WTC11 (cell line): Measurements from ENCODE around the gene PLCL2. TPM values are rescaled to one million over a fixed set of nuclear protein-coding genes. Genes with fewer than 3 reads are reported as not detected.

Experiments used
- ATAC-seq: fragments of 200-7000 bp; cut with Tn5 transposase; 2 replicates; pipeline ENCODE4 v1.10.0; 2021; ENCODE audit warnings: mild to moderate bottlenecking, moderate library complexity
- CTCF ChIA-PET: fragments of 300-600 bp; sonication (Branson Sonifier 250); formaldehyde crosslinking; loops from one replicate; lab custom pipeline; 2021; ENCODE audit warnings: antibody characterized with exemption; lab: Charles Lee
- POLR2A ChIA-PET: fragments of 350-600 bp; sonication (Branson Sonifier 250); formaldehyde crosslinking; loops from one replicate; lab custom pipeline; 2021; ENCODE audit warnings: antibody characterized with exemption; lab: Charles Lee
- DNase-seq: peaks from one replicate; pipeline ENCODE4 v3.0.0; 2021; ENCODE audit warnings: low spot score
- H3K27ac Mint-ChIP-seq: 2 replicates; pipeline ENCODE4 v1.8.0; 2021; ENCODE audit warnings: mixed read lengths
- H3K27me3 Mint-ChIP-seq: 2 replicates; pipeline ENCODE4 v1.8.0; 2021; ENCODE audit warnings: low read depth, mild to moderate bottlenecking, moderate library complexity, mixed read lengths
- H3K36me3 Mint-ChIP-seq: 2 replicates; pipeline ENCODE4 v1.8.0; 2021; ENCODE audit warnings: mixed read lengths
- H3K4me1 Mint-ChIP-seq: 2 replicates; pipeline ENCODE4 v1.8.0; 2022; ENCODE audit warnings: mixed read lengths
- H3K4me3 Mint-ChIP-seq: 2 replicates; pipeline ENCODE4 v1.8.0; 2021; ENCODE audit warnings: mild to moderate bottlenecking, moderate library complexity, mixed read lengths
- H3K9me3 Mint-ChIP-seq: 2 replicates; pipeline ENCODE4 v1.8.0; 2021; ENCODE audit warnings: mixed read lengths
- CBFB ChIP-seq: sonication (generic); formaldehyde crosslinking; IDR thresholded peaks from 2 replicates; pipeline ENCODE4 v1.8.1; 2022; ENCODE audit warnings: mild to moderate bottlenecking, low read depth, missing genetic modification reagents
- ELF4 ChIP-seq: sonication (generic); formaldehyde crosslinking; IDR thresholded peaks from 2 replicates; pipeline ENCODE4 v1.8.1; 2022; ENCODE audit warnings: low read depth, mild to moderate bottlenecking, moderate library complexity, missing genetic modification reagents
- ESRRA ChIP-seq: sonication (generic); formaldehyde crosslinking; IDR thresholded peaks from 2 replicates; pipeline ENCODE4 v1.8.1; 2022; ENCODE audit warnings: mild to moderate bottlenecking, missing genetic modification reagents, borderline replicate concordance
- SP1 ChIP-seq: sonication (generic); formaldehyde crosslinking; conservative IDR thresholded peaks from 2 replicates; pipeline ENCODE4 v1.8.1; 2022; ENCODE audit warnings: missing genetic modification reagents
- STAT6 ChIP-seq: sonication (generic); formaldehyde crosslinking; conservative IDR thresholded peaks from 2 replicates; pipeline ENCODE4 v1.8.1; 2023; ENCODE audit warnings: mild to moderate bottlenecking, low read depth, missing genetic modification reagents, moderate library complexity
- TP53 ChIP-seq: sonication (generic); formaldehyde crosslinking; IDR thresholded peaks from 2 replicates; pipeline ENCODE4 v1.8.1; 2023; ENCODE audit warnings: mild to moderate bottlenecking, missing genetic modification reagents
- ZBTB43 ChIP-seq: sonication (generic); formaldehyde crosslinking; IDR thresholded peaks from 2 replicates; pipeline ENCODE4 v1.8.1; 2023; ENCODE audit warnings: mild to moderate bottlenecking, missing genetic modification reagents
- ZNF425 ChIP-seq: fragments of 250-450 bp; sonication (Bioruptor Pico); conservative IDR thresholded peaks from 2 replicates; pipeline ENCODE4 v1.9.0; 2021; ENCODE audit warnings: mild to moderate bottlenecking
- ZNF532 ChIP-seq: fragments of 250-450 bp; sonication (Bioruptor Pico); IDR thresholded peaks from 2 replicates; pipeline ENCODE4 v1.9.0; 2021; ENCODE audit warnings: mild to moderate bottlenecking, borderline replicate concordance
- total RNA-seq: library from RNA; stranded (reverse); gene quantifications from 3 replicates; pipeline ENCODE4 v1.2.3, GENCODE V29; 2021
- TF ChIP-seq, protein P1 (sequence below): fragments of 200-600 bp; IDR thresholded peaks from 2 replicates; pipeline ENCODE4 v1.8.0; 2022; ENCODE audit warnings: antibody characterized with exemption
- TF ChIP-seq, protein P2 (sequence below): sonication (generic); formaldehyde crosslinking; IDR thresholded peaks from 2 replicates; pipeline ENCODE4 v1.8.0; 2022; ENCODE audit warnings: mild to moderate bottlenecking, missing genetic modification reagents
- TF ChIP-seq, protein P3 (sequence below): fragments of 250-450 bp; sonication (Bioruptor Pico); IDR thresholded peaks from 2 replicates; pipeline ENCODE4 v1.8.0; 2021; ENCODE audit warnings: mild to moderate bottlenecking

The PLCL2 gene
- total RNA-seq, 1 experiment from 2014 or later, result 11.8 TPM

- no peaks in the 10 kb centered on the region for H3K9me3 Mint-ChIP-seq
- TF ChIP-seq ZBTB43 (CRISPR knock-in tag), result no peak
- TF ChIP-seq ELF4 (CRISPR knock-in tag), result no peak
- no peak for TF ChIP-seq ESRRA (CRISPR knock-in tag)
- TF ChIP-seq STAT6, result no peak
- TF ChIP-seq ZNF425 (CRISPR knock-in tag), result no peak
- TF ChIP-seq, protein P1, sequence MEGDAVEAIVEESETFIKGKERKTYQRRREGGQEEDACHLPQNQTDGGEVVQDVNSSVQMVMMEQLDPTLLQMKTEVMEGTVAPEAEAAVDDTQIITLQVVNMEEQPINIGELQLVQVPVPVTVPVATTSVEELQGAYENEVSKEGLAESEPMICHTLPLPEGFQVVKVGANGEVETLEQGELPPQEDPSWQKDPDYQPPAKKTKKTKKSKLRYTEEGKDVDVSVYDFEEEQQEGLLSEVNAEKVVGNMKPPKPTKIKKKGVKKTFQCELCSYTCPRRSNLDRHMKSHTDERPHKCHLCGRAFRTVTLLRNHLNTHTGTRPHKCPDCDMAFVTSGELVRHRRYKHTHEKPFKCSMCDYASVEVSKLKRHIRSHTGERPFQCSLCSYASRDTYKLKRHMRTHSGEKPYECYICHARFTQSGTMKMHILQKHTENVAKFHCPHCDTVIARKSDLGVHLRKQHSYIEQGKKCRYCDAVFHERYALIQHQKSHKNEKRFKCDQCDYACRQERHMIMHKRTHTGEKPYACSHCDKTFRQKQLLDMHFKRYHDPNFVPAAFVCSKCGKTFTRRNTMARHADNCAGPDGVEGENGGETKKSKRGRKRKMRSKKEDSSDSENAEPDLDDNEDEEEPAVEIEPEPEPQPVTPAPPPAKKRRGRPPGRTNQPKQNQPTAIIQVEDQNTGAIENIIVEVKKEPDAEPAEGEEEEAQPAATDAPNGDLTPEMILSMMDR, result no peak
- no peak for TF ChIP-seq CBFB (CRISPR knock-in tag)
- no peak for TF ChIP-seq TP53 (CRISPR knock-in tag)
- TF ChIP-seq, protein P2, sequence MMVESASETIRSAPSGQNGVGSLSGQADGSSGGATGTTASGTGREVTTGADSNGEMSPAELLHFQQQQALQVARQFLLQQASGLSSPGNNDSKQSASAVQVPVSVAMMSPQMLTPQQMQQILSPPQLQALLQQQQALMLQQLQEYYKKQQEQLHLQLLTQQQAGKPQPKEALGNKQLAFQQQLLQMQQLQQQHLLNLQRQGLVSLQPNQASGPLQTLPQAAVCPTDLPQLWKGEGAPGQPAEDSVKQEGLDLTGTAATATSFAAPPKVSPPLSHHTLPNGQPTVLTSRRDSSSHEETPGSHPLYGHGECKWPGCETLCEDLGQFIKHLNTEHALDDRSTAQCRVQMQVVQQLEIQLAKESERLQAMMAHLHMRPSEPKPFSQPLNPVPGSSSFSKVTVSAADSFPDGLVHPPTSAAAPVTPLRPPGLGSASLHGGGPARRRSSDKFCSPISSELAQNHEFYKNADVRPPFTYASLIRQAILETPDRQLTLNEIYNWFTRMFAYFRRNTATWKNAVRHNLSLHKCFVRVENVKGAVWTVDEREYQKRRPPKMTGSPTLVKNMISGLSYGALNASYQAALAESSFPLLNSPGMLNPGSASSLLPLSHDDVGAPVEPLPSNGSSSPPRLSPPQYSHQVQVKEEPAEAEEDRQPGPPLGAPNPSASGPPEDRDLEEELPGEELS (CRISPR knock-in tag), result no peak
- TF ChIP-seq SP1 (CRISPR knock-in tag), result no peak
- TF ChIP-seq ZNF532 (CRISPR knock-in tag), result no peak
- TF ChIP-seq, protein P3, sequence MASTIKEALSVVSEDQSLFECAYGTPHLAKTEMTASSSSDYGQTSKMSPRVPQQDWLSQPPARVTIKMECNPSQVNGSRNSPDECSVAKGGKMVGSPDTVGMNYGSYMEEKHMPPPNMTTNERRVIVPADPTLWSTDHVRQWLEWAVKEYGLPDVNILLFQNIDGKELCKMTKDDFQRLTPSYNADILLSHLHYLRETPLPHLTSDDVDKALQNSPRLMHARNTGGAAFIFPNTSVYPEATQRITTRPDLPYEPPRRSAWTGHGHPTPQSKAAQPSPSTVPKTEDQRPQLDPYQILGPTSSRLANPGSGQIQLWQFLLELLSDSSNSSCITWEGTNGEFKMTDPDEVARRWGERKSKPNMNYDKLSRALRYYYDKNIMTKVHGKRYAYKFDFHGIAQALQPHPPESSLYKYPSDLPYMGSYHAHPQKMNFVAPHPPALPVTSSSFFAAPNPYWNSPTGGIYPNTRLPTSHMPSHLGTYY (CRISPR knock-in tag), result no peak
- TF ChIP-seq, all 79 proteins: peak for 0
- no peak overlapping the region for H3K4me3 Mint-ChIP-seq
- POLR2A ChIA-PET, result no interaction called here
- CTCF ChIA-PET, result interaction anchor here (0.7 kb wide), 1 partner anchor 26 kb away, joined by 3 read pairs; no protein-coding TSS in a partner anchor
- H3K27ac Mint-ChIP-seq, result no peak overlapping the region
- peaks cover 17% of the 10 kb centered on the region for H3K4me1 Mint-ChIP-seq
- H3K36me3 Mint-ChIP-seq, result 0 out of 2 replicates have a peak, but pooled peaks cover 5% of the 10 kb centered on the region
- DNase-seq, result no peak
- no peaks in the 10 kb centered on the region for H3K27me3 Mint-ChIP-seq
- no peak for ATAC-seq
Observed at GRCh38 chr3:17014284-17014683, 129.5 kb downstream of the PLCL2 start.
